Measurements from ENCODE around the gene WWOX.
"Not testable (repeated sequence)": the region's sequence is repeated elsewhere in the genome, so short reads cannot be mapped to it uniquely, and the experiment has no call there.

DNA sequence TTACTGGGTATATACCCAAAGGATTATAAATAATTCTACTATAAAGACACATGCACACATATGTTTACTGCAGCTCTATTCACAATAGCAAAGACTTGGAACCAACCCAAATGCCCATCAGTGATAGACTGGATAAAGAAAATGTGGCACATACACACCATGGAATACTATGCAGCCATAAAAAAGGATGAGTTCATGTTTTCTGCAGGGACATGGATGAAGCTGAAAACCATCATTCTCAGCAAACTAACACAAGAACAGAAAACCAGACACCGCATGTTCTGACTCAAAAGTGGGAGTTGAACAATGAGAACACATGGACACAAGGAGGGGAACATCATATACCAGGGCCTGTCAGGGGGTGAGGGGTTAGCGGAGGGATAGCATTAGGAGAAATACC lies 1146.2 kb downstream of the WWOX start:
- not testable (repeated sequence) for TF ChIP-seq POLR2A, POLR2AphosphoS5, EP300 (IDR thresholded peaks at IDR 0.05)
- TF ChIP-seq, protein P1, sequence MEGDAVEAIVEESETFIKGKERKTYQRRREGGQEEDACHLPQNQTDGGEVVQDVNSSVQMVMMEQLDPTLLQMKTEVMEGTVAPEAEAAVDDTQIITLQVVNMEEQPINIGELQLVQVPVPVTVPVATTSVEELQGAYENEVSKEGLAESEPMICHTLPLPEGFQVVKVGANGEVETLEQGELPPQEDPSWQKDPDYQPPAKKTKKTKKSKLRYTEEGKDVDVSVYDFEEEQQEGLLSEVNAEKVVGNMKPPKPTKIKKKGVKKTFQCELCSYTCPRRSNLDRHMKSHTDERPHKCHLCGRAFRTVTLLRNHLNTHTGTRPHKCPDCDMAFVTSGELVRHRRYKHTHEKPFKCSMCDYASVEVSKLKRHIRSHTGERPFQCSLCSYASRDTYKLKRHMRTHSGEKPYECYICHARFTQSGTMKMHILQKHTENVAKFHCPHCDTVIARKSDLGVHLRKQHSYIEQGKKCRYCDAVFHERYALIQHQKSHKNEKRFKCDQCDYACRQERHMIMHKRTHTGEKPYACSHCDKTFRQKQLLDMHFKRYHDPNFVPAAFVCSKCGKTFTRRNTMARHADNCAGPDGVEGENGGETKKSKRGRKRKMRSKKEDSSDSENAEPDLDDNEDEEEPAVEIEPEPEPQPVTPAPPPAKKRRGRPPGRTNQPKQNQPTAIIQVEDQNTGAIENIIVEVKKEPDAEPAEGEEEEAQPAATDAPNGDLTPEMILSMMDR (IDR thresholded peaks at IDR 0.05), result not testable (repeated sequence)
